PC-9 (cell line): Measurements from ENCODE around the gene EPC2.

ENCODE experiments used
- CTCF ChIP-seq: fragments of 200-600 bp; sonication (generic); conservative IDR thresholded peaks from 2 replicates; pipeline ENCODE4 v1.6.1; 2017; ENCODE audit warnings: mixed run types, antibody characterized with exemption, mild to moderate bottlenecking, moderate library complexity
- EZH2 ChIP-seq: fragments of 200-600 bp; sonication (generic); IDR thresholded peaks from 2 replicates; pipeline ENCODE4 v1.8.0; 2017; ENCODE audit warnings: antibody characterized with exemption, low read depth

GRCh38 chr2:148603562-148603920 is 41.0 kb upstream of the EPC2 start:
- TF ChIP-seq EZH2, result no peak
- TF ChIP-seq CTCF, result no peak
